C1 segment of cervical spinal cord (tissue), 14 donors: ENCODE measurements around the gene DNALI1.
A peak's percentile ranks its signal among the peaks of the same experiment; 100 is the strongest.
"Not testable (repeated sequence)": the region's sequence is repeated elsewhere in the genome, so short reads cannot be mapped to it uniquely, and the experiment has no call there.

Source experiments
- DNase-seq, 14 donors: peaks; one replicate each; lab custom pipeline; 2025; lab: John Stamatoyannopoulos, UW

The DNALI1 gene

DNA sequence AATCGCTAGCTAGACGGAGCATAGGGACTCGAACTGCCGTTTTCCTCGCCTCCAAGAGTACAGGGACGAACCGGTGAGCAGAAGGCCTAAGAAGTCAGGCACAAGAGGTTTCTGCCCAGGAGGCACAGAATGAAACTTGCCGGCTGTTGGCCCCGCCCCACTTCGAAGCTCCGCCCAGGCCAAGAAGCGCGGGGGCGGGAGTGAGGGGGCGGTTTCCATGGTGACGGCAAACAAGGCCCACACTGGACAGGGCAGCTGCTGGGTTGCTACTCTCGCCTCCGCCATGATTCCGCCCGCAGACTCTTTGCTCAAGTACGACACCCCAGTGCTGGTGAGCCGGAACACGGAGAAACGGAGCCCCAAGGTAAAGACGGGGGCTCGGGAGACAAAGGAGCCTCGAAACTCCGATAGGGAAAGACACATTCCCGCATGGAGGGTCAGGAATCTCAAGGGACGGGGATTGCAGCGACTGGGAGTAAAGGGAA lies at the start of gene DNALI1:
Gene DNALI1 (plus strand): TSS at position 229 of the 485 bp plus-strand sequence. CDS start 55 bp downstream, at position 284.
- DNase-seq: peak in 13 of 14 donors; percentile 24 to 86 (median 54)

DNA sequence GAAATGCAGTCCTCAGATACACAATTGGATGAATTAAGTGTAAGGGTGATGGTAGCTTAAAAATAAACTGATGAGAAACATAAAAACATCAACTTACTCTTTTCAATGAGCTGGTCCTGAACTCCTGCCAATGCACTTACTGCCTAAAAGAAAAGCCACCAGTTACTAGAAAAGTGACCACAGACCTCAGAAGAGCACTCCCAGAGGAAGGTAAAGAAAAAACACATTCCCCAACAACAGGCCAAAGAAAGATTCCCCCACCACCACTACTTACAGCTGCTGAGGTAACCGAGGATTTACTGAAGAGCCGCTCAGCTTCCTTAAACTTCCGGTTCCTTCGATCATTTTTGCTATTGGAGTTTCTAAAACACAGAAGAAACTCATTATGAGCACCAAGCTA lies 47.6 kb upstream of the DNALI1 start:
- DNase-seq: no peak

DNA sequence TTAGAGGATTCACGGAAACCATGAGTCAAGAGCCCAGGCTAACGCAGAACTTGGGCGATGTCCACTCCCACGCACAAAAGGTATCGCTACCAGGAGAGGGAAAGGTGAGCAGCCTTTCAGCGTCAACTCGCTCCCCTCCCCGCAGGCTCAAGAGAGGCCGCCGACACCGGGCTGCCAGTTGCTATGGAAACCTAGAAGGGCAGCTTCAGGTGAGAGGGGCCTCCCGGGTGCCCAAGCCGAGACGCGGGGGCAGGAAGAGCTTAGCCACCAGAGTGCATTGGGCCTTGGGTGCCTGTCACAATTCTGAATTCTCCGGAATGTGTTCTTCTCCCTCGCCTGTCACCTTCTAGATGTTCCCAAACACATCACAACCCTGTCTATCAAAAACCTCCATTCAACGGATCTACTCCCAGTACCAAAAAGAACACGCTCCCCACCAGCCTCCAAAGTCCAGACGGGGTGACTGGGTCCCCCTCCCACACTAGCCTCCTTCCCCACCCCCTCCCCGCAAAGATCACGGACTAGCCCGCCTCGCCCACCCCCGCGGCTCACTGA lies 42.9 kb upstream of the DNALI1 start:
- peak in 8 of 14 donors; percentile 2 to 59 (median 26) for DNase-seq

DNA sequence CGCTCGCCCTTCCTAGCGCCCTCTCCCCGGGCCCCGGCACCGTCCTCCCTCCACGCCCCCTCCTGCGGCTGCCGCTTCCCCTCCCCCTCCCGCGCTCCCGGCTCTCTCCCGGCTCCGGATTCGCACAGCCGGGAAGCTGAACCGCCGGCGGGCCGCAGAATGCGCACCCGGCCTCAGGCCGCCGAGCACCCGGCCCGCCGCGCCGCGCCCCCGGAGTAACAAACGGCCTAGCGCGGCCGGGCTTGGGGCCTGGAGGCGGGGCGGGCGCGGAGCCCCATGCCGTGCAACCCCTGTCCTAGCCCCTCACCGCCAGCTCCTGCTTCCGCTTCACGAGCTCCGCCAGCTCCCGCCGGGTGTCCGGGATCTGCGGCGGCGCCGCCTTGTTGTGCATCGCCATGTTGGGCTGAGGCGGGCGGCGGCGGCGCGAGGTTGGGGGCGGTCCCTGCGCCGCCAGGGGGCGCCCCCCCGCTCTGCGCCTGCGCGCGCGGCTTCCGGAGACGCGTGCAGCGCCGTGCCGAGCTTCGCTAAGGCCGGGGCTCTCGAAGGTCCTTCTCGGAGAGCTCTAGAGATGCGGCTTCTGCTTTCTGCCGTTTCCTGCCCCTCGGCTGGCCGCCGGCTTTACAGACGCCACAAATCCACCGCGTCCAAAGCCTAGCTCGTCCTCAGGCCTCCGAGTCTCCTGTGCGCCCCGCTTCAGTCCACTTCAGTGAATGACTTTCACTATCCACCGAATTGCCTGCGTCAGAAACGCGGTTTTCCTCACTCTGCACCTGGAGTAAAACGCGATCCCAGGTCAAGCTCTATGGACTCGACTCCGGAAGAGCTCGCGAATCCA lies 42.2 kb upstream of the DNALI1 start, which contains the start of gene MEAF6:
Gene MEAF6 (minus strand): TSS at position 417 of the 835 bp plus-strand sequence. CDS start 20 bp downstream, at position 397.
- peak; percentile 21 to 89 (median 67) for DNase-seq

DNA sequence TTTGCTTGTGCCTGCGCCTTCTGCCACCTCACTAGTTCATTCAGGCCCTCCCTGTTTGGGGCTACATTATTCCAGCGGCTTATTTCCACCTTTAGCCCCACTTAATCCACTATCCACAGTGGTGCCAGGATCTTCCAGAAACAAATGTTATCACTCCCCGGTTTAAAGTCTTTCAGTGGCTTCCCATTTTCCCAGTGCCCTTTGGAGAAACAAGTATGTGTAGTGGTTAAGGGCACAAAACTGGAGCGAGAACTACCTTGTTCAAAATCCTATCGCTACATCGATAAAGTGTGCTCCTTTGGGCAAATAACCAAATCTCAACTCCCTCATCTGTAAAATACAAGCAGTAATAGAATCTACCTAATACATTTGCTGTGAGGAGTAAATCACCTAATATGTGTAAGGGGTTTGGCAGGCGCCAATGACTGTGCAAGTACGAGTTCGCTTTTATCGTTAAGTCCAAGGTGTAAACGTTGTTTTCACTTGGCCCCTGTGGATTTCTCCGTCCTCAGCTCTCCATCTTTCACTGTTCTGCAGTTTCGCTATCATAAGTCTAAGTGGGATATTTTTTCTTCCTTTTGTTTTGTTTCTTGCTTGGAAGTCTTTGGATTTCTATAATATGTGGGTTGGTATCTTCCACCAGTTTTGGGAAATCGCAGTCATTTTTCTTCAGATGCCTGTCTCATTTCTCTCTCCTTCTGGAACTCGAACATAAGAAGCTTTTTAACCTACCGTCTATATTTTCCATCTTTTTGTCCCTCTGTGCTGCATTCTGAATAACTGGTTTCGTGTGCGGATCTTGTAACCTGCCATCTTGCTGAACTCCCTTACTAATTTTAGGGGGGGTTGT lies 41.3 kb upstream of the DNALI1 start:
- DNase-seq: no peak

DNA sequence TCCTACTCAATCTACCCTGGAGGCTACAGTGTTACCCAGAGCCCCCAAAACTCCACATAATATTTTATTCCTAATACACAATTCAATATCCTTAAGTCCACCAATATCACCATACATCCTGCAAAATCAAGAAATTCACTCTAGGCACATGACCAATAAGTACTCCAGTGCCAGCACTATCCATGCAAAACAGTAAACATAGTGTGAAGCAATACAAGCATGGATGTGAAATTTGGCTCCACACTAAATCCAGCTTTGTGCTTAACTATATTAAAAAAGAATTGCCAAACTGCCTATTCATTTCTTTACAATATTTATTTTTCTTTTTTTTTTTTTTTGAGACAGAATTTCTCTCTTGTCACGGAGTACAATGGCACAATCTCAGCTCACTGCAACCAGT lies 39.2 kb upstream of the DNALI1 start:
- no peak for DNase-seq

DNA sequence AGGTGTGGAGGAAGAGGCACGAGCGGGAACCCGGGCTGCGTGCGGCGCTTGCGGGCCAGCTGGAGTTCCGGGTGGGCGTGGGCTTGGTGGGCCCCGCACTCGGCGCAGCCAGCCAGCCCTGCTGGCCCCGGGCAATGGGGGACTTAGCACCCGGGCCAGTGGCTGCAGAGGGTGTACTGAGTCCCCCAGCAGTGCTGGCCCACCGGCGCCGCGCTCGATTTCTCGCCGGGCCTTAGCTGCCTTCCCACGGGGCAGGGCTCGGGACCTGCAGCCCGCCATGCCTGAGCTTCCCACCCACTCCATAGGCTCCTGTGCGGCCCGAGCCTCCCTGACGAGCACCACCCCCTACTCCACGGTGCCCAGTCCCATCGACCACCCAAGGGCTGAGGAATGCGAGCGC lies 38.5 kb upstream of the DNALI1 start:
- DNase-seq: not testable (repeated sequence)

DNA sequence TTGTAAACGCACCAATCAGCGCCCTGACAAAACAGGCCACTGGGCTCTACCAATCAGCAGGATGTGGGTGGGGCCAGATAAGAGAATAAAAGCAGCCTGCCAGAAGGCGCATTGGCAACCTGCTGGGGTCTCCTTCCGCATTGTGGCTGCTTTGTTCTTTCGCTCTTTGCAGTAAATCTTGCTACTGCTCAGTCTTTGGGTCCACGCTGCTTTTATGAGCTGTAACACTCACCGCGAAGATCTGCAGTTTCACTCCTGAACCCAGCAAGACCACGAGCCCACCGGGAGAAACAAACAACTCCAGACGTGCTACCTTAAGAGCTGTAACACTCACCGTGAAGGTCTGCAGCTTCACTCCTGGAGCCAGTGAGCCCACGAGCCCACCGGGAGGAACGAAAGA lies 37.8 kb upstream of the DNALI1 start:
- DNase-seq: not testable (repeated sequence)

DNA sequence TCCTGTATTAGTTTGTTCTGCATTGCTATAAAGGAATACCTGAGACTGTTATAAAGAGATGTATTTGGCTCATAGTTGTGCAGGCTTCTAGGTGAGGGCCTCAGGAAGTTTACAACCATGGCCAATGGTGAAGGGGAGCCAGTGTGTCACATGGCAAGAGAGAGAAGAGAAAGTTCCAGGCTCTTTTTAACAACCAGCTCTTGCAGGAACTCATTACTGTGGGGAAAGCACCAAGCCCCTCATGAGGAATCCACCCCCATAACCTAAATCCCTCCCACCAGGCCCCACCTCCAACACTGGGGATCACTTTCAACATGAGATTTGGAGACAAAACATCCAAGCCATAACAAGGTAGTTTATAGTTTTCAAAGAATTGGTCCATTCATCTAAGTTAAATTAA lies 37.1 kb upstream of the DNALI1 start:
- DNase-seq: no peak

DNA sequence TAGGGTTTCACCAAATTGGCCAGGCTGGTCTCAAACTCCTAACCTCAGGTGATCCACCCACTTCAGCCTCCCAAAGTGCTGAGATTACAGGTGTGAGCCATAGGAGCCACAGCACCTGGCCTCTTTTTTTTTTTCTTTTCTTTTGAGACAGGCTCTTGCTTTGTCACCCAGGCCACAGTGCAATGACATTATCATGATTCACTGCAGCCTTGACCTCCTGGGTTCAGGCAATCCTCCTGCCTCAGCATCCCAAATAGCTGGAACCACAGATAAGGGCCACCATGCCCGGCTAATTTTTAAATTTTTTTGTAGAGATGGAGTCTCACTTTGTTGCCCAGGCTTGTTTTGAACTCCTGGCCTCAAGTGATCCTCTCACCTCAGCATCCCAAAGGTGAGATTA lies 26.9 kb upstream of the DNALI1 start:
- DNase-seq: not testable (repeated sequence)

DNA sequence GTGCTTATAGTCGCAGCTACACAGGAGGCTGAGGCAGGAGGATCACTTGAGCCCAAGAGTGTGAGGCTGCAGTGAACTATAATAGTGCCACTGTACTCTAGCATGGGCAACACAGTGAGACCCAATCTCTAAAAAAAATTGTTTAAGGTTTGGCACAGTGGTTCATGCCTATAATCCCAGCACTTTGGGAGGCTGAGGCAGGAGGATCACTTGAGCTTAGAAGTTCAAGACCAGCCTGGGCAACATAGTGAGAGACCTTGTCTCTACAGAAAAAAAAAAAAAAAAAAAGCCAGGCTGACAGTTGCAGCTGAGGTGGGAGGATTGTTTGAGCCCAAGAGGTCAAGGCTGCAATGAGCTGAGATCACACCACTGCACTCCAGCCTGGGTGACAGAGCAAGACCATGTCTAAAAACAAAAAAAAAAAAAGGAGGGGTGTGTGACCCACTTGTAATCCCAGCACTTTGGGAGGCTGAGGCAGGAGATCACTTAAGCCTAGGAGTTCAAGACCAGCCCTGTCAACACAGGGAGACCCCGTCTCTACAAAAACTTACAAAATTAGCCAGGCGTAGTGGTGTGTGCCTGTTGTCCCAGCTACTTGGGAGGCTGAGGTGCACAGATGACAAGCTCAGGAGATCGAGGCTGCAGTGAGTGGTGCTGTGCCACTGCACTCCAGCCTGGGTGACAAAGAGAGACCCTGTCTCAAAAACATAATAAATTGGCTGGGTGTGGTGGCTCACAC lies 24.2 kb upstream of the DNALI1 start:
- DNase-seq: not testable (repeated sequence)

DNA sequence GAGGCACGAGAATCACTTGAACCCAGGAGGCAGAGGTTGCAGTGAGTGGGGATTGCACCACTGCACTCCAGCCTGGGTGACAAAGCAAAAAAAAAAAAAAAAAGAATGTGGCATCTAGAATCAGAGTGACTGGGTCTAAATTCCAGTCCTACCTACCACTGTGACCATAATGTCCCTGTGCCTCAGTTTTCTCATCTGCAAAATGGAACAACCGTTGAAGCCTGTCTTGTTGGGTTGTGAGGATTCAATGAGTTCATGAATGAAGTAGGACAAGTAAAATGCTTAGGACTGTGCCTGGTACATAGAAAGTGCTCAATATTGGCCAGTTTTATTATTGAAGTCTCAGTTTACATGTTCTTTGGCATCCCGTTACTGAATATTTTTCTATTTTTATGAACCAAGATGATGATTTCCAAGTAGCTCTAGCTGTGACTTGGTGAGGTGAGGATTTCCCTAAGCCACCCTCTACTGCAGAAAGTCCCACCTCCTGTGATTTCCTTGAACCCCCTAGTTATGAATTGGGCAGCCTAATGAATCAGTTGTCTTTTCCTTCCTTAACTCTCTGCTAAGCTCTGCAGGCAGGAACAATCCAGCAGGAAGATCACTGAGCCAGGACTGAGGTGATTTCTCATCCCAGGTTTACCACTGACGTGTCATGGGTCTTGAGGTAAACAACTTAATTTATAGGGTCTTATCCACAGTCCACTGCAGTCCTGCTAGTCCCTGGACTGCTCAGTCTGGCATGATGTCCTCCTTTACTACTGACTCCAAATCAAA lies 23.2 kb upstream of the DNALI1 start:
- DNase-seq: no peak

DNA sequence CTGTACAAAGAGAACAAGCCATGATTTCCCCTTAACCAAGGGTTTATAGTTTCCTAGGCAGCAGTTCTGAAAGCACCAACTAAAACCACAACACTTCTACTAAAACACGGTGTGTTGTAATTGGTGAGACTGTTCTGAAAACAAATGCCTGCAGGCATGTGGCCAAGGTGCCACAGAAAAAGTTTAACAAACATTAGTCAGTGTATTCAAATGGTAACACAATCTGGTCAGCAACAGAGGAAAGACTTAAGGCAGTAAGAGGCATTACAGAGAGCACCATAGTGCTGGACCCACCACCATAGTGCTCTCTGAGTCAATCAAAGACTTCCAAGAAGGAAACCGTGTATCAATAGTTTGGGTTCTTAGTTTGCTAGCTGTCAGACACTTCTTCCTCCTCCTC lies 19.4 kb upstream of the DNALI1 start:
- DNase-seq: no peak

DNA sequence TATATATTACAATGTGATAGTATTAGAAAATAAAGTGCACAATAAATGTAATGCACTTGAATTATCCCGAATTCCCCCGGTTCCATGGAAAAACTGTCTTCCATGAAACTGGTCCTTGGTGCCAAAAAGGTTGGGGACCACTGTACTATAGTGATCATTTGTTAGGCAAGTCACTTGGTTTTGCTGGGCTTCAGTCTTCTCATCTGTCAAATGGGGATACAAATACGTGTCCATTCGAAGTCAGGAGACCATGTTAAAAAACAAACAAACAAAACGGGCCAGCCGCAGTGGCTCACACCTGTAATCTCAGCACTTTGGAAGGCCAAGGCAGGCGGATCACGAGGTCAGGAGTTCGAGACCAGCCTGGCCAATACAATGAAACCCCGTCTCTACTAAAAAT lies 17.6 kb upstream of the DNALI1 start:
- not testable (repeated sequence) for DNase-seq

DNA sequence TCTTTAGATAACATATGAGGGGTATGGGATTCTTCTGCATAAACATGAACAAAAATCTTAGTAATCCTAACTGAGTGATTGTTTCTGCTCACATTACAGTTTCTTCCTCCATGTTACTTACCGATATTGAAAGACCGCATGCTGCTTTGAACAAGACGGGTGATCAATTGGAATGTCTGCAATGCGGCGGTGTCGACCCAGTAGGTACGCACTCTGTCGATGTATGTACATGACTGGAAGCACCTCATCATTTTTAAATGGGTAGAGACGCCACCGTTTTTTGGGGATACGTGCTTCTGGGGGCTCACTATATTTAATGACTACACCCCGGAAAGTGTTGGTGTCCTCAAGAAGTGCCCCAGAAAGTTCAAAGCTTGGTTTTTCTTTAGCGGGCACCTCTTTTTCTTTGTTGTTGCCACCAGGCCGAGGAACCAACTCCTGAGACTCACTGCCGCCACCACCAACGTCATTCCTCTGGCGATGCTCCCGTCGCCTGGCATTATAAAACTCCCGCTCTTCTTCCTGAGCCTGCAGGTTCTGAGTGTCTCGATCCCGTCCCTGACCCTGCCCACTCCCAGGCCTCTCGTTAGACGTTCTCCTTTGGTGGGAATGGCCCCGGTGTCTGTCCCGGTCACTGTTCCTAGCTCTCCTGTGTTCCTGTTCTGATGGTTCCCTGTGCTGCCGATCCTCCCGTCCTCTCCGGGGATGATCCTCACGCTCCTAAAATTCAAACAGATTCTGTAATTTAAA lies 16.5 kb upstream of the DNALI1 start:
- DNase-seq: no peak

DNA sequence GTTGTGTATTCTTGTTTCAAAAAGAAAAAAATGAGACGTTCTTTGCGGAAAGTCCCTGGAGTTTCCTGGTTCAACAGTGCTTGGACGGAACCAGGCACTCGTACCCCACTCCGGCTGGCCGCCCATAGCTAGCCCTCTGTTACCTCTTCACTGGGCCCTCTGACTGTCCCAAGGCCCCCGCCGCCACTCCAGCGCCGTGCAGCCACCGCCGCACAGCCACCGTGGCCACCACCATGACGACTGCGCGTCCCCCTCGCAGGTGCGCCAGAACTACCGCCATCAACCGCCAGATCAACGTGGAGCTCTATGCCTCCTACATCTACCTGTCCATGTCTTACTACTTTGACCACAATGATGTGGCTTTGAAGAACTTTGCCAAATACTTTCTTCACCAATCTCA lies 12.2 kb upstream of the DNALI1 start:
- no peak for DNase-seq

DNA sequence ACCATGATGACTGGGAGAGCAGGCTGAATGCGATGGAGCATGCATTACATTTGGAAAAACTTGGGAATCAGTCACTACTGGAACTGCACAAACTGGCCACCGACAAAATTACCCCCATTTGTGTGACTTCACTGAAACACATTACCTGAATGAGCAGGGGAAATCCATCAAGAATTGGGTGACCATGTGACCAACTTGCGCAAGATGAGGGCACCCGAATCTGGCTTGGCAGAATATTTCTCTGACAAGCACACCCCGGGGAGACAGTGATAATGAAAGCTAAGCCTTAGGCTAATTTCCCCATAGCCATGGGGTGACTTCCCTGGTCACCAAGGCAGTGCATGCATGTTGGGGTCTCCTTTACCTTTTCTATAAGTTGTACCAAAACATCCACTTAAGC lies 11.7 kb upstream of the DNALI1 start:
- no peak for DNase-seq

DNA sequence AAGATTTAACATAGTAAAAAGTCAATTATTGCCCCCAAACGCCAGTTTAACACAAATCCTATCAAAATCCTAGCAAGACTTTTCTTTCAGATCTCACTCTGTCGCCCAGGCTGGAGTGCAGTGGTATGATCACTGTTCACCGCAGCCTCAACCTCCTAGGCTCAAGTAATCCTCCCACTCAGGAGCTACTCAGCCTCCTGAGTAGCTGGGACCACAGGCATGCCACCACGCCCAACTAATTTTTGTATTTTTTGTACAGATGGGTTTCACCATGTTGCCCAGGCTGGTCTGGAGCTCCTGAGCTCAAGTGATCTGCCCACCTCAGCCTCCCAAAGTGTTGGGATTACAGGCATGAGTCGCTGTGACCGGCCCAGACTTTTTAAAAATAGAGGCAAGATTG lies 7.4 kb upstream of the DNALI1 start:
- DNase-seq: no peak

DNA sequence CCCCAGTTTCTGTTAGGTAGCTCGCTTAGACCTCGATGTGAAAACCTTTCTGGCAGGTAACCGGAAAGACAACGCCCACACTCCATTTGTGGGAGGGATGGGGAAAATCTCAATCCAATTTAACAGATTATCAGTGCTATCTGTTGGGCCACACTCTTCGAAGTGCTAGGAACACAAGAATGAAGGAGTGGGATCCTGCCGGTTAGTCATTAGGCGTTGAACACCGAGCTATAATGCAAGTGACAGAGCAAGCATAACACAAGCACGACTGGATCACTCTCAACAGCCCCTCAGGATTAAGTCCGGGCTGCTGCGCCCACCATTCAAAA lies 3.2 kb upstream of the DNALI1 start:
- DNase-seq: no peak
